Stimulated activated CD4-positive, alpha-beta T cell treated with anti-CD3 and anti-CD28 coated beads, TNF-alpha, amount 100 ng/mL, for 1 hour (primary cell): Measurements from ENCODE around the gene SPTLC3.

Experiments used
- DNase-seq, 3 donors: peaks; one replicate each; pipeline ENCODE4 v3.0.0-alpha.2; 2020; ENCODE audit warnings: low read depth in 3 of 3, low spot score in 1 of 3

Gene SPTLC3

DNA sequence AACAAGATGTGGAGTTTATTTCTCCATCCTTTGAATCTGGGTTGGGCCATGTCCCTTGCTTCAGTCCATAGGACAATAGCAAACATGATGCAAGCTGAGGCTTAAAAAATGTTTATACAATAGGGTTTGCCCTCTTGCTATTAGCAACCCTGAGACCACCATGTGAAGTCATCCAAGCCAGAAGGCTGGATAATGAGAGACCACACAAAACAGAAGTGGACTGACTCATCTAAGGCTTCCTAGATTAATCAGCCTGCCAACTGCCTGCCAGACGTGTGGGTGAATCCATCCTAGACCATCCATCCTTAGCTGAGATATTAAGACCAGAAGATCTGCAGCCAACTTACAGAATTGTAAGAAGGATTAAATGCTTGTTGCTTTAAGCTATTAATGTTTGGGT, 174.2 kb downstream of the SPTLC3 start:
- DNase-seq, result no peak

DNA sequence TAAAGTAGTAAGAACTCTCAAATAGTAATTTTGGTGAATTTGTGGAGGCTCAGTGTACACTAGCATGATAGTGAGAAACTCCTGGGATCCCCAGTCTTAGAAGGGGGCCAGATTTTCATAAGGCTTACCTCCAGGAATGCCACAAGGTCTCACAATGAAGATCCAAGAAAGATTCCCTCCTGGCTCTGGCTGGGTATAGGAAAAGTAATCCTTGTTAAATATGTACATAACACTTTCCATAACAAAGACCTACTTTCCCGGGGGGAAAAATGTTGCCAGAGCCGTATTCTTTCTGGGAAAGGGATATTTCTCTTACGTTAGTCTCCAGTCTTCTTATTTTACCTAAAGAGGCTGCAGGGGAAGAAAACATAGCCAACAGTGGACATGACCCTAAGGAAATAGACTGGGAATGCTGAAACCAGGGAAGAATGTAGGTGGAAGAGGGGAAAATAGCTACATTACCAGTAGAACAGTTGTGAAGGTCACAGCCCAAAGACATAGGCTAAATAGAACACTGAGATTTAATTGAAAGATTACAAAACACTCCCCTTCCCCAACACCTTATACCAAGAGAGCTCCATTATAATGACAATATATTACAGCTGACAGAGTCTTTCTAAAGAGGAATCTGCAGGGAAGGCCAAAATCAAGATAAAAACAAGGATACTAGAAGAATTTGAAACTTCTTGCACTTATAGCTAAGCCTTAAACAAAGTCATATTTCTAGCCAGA, 177.4 kb downstream of the SPTLC3 start:
- DNase-seq, result no peak

DNA sequence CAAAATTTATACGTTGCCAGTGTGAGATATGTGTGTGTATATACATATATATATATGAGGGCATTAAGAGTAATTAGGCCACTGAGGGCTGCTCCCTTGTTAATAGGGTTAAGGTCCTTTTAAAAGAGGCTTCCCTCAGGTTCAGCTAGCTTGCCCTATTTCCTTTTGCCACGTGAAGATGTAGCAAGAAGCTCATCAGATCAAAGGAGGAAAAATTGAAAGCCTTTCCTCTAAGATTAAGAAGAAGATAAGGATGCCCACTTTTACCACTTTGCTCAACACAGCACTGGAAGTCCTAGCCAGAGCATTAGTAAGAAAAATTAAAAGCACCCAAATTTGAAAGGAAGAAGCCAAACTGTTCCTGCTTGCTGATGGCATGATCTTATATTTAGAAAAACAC, 179.1 kb downstream of the SPTLC3 start:
- no peak for DNase-seq

DNA sequence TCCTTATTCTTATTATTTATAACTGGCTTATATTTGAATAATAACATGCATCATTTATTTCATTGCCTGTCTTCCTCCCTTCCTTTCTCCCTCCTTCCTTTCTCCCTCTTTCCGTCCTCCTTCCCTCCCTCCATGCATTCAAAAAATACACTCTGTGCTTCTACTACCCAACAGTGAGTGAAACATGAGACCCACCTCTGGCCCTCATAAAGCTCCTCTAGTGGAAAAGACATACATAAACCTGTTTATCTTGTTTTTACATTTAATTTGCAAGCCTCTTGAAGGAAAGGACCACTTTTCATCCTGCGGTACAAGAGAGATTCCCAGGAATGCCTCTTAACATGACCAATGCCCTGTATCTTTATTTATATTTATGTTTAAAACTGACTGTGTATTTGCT, 190.5 kb downstream of the SPTLC3 start:
- no peak for DNase-seq

DNA sequence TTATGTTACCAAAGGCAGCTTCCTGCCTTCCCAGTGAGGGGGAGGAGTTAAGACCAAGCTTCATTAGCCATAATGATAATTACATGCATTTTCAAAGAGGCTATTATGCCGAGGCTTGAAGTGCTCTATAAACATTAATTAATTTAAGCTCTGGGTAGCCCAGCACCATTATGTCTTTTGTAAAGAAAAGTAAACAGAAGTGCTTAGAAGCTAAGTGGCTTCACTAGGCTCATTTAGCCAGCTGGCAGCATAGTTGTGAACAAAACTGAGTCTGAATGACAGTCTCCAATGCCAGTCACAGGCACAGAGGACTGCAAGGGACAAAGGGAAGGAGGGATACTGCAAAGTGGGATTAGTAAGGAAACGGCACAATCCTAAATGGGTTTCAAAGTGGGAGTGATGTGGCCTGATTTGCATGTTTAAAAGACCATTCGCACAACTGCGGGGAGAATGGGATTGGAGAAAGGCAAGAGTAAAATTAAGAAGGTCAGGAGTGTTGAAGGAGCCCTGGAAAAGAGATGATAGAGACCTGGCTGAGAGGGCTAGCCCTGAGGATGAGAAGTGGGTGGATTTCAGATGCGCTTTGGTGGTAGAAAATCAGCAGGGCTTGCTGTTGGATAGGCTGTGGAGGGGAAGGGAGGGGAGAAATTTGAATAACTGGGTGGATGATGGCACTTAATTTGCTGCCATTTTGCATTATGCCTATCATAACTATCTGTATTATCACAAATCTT, 192.2 kb downstream of the SPTLC3 start:
- DNase-seq, result no peak

DNA sequence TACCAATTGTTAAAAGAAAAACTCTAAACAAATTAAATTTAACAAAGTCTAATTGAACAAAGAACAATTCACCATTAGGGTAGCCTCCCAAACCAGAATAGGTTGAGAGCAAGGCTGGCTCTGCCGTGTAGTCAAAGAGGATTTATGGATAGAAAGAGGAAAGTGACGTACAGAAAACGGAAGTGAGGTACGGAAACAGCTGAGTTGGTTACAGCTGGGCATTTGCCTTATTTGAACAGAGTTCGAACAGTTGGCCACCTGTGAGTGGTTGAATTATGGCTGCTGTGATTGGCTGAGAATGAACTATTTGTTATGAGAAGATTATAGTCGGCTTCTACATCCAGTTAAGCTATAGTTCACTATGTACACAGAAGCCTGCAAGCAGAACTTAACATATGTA, 193.8 kb downstream of the SPTLC3 start:
- DNase-seq, result no peak

DNA sequence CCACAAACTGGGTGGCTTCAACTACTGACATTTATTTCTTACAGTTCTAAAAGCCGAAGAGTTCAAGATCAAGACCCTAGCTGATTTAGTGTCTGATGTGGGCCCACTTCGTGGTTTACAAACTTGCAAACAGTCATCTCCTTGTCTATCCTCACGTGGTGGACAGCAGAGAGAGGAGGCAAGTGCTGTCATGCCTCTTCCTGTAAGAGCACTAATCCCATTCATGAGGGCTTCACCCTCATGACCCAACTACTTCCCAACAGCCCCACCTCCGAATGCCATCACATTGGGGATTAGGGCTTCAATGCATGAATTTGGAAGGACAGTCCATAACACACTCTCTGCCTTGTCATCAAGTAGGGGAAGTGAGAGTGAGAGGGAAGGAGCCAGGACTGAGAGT, 196.7 kb downstream of the SPTLC3 start:
- DNase-seq, result no peak

DNA sequence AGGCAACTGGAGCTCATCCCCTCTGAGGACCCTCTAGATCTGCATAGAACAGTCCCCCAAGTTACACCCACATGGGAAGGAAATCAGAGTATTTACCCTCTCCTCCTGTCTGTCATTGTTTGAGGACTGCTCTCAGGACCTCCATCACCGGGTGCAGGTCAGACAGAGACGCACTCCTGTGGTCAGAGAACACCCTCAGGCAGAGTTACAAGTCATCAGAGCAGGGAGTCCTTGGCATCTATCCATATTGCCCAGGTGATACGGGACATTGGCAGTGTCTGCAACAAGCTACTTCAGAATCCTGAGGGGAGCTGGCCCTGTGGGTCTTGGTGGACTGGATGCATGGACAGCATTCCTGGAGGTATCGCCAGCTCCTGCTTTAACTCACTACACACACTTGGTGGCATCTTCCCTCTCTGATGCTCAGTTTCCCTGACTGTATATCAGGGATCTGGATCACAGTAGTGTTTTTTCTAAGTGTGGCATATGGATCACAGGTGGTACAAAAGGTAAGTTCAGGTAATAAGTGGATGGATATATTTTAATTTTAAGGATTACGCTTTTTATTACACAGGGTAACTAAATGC, 197.2 kb downstream of the SPTLC3 start:
- no peak for DNase-seq

DNA sequence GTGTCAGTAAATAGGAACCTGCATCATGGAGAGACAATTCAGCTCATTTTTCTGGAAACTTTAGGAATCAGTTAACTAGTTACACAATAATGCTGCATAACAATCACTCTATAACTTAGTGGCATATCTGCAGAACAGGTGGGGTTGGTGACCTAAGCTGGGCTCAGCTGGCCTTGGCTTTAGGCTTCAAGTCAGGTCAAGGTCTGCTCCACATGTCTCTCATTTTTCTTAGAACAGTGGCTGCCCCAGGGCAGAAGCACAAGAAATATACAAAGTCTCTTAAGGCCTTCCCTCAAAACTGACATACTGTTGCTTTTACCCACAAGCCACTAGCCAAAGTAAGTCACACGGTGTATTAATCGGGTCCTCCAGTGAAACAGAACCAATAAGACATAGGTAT, 198.2 kb downstream of the SPTLC3 start:
- no peak for DNase-seq

DNA sequence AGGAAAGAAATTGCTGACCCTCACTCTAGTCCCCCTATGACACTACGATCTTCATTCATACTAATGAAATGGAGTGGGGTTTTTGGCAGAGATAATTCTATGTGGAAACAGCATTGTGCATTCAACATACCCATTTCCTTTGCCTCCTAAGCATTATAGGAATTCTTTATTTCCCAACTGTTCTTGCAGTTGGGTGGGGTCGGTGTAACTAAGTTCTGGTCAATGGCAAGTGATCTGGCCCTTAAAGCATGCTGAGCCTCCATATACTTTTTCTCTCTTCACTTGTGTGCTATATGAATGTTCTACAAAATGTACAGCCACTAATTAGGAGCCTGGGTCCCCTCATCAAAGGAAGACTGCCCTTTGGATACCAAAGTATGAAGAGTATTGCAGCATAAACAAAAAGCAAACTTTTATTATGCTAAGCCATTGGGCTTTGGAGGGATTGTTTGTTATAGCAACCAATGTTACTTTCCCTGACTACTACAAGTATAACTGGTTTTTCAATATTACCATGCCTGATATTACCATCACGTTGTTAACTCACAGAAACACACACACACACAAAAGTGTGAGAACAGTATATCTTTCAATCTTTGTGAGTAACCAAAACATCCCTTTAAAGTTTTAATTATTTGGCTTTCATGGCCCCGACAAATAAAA, 203.3 kb downstream of the SPTLC3 start:
- no peak for DNase-seq

DNA sequence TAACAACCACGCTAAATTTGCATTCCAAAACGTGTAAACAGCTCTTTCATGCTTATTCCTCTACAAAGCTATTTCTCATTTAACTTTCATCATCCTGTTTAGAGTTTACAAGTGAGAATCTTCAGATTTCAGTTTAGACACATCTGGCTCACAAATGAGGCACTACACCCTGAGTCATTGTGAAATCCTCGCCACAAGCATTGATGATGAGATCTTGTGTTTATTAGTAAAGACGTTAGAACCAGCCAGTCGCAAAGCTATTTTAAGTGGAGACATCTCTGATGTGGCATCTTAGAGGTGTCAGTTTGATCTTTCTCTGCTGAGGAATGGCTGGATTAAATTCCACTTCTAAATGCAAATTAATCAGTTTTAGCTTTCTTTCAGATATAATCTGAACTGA, 204.0 kb downstream of the SPTLC3 start:
- DNase-seq, result no peak

DNA sequence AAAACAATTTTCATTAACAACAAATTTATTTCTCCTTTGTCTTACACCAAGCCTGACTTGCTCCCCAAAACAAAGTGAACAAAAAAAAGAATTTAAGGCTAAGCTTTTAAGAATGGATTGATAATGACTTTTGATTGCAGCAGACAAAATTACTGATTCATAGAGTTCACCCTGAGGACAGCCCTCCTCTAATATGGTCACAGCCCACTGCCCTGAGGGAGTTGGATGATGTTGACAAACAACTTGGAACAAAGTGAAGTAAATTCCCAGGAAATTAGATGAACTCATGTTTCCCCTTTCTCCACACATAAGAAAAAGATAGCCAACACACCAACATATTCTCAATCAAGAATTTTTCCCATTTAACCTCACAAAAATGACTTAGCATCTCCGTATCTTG, 204.6 kb downstream of the SPTLC3 start:
- no peak for DNase-seq

DNA sequence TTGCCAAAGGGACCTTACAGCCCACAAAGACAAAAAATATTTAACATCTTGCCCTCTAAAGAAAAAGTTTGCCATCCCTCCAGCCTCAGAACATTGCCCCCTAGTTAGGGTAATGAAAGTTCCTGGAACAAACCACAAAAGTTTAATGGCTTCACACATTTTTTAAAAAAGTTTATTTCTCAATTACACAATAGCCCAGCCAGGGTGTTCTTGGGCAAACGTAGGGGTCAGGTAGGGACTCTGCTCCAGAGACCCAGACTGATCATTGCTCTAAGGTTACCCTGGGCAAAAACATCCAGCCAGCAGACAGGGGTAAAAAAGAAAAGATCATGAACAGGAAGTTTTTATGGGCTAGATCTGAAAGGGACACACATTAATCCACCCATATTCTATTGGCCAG, 207.8 kb downstream of the SPTLC3 start:
- no peak for DNase-seq
